NK-92 (cell line): Measurements from ENCODE around the gene RCAN3.
"Not testable (repeated sequence)": the region's sequence is repeated elsewhere in the genome, so short reads cannot be mapped to it uniquely, and the experiment has no call there.

ENCODE experiments used
- DNase-seq: peaks from one replicate; lab custom pipeline; 2025; ENCODE audit not compliant: unreplicated experiment; lab: John Stamatoyannopoulos, UW

RCAN3 gene

DNA sequence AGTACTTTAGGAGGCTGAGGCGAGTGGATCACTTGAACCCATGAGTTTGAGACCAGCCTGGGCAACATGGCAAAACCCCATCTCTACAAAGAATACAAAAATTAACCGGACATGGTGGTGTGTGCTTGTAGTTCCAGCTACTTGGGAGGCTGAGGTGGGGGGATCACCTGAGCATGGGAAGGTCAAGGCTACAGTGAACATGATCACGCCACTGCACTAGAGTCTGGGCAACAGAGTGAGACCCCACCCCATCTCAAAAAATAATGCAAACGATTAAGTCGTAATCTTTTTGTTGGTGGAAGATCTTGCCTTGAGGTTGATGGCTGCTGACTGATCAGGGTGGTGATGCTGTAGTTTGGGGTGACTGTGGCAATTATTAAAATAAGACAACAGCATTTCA, 6.3 kb downstream of the RCAN3 start:
- no peak for DNase-seq

DNA sequence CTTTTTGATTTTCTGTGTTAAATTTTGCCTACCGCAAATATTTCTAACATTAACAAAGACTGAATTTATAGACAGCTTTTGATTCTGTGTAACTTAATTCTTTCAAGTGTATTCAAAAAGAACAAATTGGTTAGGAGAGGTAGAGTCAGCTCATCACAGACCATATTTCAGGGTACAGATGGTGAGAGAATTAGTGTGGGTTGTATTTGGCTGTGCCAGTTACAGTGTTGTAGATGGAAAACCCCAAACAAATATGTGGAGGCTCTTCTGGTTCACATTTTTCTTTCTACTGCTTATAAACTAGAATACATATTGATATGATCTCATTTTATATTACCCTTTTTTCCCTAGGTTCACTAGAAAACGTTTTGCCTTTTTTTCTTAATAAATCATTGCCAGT, 11.1 kb downstream of the RCAN3 start:
- DNase-seq: no peak

DNA sequence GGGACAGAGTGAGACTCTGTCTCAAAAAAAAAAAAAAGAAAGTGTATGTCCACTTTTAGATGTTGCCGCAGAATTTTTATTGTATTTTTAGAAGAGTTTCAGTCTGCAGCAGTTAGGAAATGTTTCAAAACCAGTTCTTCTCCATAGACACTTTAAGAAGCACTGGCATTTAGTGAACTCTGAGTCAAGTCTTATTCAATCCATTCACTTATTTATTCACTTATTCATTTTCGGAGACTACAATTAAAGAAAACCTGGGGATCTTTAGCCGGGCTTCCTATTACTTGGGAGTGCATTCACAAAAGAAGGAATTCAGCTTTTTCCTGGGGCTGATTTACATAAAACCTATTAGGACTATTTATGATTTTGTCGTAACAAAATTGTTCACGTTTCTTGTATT, 12.3 kb downstream of the RCAN3 start:
- no peak for DNase-seq

DNA sequence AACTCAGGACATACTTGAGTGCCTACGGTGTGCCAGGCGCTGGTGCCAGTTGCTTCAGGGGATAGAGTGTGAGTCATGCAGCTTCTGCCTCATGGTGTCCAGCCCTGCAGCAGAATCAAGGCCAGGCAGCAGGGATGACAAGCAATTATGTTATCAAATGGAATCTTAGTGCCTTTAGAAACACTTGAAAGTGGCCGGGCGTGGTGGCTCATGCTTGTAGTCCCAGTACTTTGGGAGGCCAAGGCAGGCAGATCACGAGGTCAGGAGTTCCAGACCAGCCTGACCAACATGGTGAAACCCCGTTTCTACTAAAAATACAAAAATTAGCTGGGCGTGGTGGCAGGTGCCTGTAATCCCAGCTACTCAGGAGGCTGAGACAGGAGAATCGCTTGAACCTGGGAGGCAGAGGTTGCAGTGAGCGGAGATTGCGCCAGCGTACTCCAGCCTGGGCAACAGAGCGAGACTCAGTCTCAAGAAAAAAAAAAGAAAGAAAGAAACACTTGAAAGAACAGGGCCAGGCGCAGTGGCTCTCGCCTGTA, 13.1 kb downstream of the RCAN3 start:
- DNase-seq: not testable (repeated sequence)

DNA sequence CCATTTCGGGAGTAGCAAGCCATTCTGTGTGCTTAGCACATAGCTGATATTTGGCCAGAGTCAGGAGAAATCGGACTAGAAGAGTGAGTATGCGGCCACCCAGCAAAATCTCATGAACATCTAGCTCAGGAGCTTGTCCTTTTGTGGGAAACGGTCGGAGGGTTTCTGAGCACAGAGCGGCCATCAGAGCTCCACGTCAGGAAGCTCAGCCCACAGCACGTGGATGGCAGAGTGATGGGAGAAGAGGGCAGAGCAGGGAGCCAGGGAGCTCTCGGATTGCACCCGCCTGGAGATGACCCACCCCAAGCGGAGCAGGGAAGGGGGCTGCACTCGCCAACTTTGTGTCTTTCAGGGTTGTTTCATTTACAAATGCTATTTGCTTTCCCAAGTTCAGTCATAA, 13.9 kb downstream of the RCAN3 start:
- DNase-seq: no peak

DNA sequence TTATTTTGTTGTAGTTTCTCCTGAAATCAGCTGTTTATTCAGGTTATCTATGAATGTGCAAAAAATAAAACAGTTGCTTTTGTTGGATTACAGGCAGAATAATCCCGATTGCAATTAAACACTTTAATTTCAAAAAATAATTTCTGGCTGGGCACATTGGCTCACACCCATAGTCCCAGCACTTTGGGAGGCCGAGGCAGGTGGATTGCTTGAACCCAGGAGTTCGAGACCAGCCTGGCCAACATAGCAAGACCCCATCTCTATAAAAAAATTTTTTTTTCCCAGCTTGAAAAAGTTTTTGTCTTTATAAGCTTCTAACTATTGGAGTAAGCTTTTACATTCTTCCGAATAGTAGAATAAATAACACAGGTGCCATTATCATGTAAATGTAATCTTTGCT, 15.3 kb downstream of the RCAN3 start:
- DNase-seq: no peak

DNA sequence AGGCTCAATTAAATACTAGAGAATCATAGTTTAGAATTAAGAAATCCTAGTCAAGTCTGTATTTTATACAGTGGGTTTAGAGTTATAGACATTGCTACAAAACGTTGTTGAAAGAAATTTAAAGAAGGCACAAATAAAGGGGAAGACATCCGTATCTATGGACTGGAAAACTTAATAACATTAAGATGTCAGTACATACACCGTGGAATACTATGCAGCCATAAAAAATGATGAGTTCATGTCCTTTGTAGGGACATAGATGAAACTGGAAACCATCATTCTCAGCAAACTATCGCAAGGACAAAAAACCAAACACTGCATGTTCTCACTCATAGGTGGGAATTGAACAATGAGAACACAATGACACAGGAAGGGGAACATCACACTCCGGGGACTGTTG, 17.6 kb downstream of the RCAN3 start:
- DNase-seq: not testable (repeated sequence)

DNA sequence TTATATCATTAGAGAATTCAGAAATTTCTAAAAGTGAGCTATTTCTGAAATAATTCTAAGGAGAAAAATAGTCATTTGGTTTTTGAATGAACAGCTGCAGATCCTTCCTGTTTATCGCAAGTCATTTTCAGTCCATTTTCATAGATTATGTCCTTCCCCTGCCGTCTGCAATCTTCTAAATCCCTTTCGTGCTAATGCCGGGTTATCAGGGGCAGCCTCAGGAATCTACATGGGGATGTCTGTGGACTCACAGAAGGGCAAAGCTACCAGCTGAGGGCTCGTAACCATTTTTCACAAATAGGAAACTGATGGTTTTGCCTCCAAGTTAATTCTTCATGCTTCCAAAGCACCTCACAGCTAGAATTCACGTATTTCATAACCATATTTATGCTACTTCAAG, 23.0 kb downstream of the RCAN3 start:
- no peak for DNase-seq

DNA sequence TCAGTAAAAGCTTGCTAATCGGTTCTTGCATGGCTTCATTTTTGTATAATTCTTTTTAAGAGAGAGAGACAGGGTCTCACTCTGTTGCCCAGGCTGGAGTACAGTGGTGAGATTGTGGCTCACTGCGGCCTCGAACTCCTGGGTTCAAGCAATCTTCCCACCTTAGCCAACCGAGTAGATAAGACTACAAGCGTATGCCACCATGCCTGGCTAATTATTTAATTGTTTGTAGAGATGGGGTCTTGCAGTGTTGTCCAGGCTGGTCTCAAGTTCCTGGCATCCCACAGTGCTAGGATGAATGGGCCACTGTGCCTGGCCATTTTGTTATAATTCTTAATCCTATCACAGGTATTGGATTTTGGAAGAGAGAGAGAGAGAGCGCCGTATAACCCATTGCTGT, 23.4 kb downstream of the RCAN3 start:
- no peak for DNase-seq

DNA sequence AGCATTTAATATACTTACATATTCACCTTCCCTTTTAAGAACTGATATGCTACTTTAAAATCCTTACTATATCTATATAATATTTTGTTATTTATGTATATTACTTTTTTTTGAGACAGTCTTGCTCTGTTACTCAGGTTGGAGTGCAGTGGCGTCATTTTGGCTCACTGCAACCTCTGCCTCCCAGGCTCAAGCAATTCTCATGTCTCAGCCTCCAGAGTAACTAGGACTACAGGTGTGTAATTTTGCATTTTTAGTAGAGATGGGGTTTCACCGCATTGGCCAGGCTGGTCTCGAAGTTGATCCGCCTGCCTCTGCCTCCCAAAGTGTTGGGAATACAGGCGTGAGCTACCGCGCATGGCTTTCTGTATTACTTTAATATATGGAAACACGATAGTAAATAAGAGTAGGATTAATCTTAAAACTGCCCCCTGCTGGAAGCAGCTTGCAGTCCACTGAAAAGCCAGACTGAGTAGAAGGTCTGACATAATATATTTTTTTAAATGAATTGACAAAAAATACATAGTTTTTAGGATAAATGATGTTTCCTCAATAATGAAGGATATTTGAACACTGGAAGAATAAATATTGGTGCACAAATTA, 24.4 kb downstream of the RCAN3 start:
- no peak for DNase-seq

DNA sequence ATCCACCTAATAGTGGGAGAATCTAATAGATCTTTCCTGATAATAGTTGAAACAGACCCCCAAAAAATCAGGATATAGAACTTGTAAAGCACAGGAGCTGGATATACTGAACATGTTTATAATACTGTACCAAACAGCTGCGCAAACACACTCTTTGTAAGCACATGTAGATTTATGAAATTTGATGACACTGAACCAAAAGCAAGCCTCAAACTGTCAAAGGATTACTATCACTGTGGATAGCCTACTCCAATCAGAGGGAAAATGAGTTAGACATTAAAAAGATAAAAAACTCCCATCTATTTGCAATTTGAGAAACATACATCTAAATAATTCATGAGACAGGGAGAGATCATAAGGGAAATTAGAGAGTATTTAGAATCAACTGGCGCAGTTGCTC, 26.1 kb downstream of the RCAN3 start:
- no peak for DNase-seq

DNA sequence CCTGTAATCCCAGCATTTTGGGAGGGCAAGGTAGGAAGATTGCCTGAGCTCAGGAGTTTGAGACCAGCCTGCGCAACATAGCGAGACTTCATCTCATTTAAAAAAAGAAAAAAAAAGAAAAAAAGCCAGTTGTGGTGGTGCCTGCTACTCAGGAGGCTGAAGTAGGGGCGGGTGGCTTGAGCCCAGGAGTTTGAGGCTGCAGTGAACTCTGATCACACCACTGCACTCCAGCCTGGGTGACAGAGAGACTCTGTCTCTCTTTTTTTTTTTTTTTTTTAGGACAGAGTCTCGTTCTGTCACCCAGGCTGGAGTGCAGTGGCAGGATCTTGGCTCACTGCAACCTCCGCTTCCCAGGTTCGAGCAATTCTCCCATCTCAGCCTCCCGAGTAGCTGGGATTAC, 26.7 kb downstream of the RCAN3 start:
- not testable (repeated sequence) for DNase-seq

DNA sequence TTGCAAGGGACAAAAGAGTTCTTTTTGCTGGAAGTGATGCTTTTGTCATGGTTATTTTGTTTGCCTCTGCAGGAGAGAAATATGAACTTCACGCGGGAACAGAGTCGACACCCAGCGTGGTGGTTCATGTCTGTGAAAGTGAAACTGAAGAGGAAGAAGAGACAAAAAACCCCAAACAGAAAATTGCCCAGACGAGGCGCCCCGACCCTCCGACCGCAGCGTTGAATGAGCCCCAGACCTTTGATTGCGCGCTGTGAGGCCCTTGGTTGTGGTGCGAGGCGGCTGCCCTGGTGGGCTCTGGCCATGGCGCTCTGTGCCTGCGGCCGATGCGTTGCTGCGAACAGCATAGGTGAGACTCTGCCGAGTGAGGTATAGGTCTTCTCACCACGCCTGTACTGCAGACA, 32.4 kb downstream of the RCAN3 start:
- no peak for DNase-seq

DNA sequence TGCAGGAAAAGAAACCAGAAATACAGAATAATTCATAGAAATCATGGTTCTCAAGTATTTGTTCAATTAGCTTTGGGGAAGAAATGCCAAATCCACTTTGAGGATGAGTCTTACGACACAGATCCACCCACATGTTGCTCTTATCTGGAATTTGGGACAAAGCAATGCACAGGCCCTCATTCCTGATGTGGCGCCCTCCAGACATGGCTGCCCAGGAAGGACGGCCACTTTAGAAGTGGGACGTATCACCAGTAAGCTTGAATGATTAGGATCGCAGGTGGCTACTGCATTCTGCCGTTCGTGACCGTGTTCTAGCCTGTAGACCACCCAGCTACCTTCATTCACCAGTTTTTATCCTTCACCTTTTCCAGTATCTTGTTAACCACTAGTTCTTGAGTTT, 33.1 kb downstream of the RCAN3 start:
- no peak for DNase-seq

DNA sequence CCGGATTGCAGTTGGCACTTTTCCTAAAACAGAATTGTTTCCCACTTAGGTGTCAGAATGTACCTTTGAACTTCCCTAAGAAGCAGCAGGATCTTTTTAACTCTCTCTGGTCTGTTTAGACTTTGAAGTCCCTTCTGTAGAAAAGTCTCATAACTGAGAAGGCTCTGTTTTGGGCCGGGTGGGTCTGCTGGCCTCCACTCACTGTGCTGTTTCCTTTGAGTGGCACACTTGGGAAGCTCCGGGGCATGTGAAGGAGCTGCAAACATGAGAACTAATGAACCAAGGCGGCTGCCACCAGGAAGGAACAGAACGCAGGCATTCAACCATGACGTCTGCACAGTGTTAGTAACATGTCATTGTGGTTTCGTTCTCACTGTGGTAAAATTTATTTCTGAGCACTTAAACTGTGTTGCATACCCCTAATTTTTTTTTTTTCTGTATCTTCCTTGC, 33.8 kb downstream of the RCAN3 start:
- no peak for DNase-seq

DNA sequence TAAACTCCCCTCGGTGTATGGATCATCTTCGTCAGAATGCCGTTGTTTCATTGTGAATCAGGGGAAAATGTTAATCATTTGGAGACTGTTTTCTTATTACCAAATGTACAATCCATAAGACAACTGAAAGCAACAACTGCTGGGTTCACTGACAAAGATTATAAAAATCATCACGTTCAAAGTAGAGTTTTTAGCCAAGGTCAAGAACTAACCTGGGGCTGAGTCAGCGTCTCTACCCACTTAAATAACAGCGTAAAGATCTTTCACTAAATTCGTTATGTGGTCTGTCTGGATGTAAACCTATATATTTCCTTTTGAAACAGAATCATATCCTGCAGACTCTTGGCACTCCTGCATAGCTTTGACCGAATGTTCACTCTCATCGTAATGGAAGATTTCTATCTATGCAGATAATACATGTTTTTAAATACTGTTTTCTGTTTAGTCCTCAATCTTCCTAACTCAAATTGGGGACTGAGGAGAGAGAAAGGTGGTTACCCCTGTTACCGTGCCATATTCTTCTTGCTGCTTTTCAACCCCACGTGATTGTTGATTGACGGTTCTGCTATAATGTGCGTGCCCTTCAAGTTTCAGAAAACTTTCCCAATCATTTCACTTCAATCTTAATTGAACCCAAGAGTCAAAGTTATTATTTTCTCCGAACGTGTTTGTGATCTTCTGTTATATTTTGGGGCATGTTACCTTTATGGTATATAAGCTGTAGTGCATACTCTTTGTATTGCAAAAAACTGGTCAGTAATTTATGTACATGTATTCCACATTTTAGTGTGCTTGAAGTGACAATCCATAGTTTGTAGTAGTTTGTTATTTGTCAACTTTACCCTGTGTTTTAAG, 37.6 kb downstream of the RCAN3 start:
- DNase-seq: no peak

DNA sequence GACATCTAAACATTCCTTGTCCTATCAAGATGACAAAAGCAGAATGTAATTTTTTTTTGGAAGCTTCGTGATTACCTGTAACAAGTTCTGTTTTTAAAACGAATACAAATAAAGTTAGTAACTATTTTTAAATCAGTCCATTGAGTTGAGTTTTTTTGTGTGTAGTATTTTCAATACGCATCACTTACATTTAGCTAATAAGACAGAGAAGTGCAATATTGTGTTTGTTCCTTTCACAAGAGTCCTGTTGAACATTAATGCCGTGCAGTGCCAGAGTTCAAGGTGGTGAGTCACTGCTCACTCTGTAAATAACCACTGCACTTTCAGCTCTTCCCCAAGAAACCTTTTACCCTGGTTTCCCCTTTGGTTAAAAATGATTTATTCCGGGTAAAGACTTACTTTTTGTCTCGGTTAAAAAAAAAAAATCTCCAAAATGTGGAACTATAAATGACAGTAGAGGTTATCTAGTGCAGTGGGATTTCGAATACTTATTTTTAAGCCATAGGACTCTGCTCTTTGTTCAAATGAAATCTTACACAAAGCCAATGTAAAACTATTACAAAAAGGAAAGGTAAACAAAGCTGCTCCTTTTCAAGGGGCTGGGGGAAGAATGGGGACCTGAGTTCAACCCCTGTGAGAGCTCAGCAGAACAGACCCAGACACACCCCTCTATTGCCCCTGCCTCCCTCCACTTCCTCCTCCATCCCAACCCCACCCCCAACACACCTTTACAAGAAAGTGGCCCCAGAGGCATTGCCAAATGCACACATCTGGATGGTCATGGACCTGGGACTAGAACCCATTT, 38.5 kb downstream of the RCAN3 start:
- DNase-seq: no peak

DNA sequence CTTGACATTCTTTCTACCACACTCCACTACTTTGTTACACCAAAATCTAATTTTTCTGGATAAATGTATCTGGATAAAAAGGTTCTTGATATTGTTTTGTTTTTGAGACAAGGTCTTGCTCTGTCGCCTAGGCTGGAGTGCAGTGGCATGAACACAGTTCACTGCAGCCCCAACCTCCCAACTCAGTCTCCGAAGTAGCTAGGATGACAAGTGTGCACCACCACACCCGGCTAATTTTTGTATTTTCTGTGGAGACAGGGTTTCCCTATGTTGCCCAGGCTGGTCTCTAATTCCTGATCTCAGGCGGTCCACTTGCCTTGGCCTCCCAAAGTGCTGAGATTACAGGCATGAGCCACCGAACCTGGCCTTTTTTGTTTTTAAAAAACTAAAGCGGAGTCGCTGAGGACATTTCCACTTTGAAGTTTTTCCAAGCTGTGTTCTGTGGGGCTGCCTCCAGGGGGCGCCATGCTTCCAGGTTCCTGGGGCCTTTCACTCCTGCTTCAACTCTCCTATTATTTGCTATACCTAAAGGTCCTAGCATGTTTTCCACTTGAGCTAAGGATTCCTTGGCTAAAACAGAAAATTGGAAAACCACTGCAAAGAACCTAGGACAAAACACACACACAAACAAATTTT, 39.2 kb downstream of the RCAN3 start:
- DNase-seq: no peak

DNA sequence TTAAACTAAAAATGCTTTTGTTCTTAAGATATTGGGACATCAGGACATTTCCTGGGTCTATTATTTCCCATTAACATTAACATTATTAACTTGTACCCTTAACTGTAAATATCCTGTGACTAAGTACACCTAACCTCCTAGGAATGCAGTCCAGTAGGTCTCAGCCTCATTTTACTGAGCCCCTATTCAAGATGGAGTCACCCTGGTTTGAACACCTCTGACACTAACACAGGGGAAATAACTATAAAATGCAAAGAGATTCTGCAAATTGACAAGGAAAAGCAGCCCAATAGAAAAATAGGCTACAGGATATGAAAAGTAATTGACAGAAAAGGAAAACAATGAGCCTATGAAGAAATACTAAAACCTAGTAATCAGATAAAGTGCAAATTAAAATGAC, 41.6 kb downstream of the RCAN3 start:
- no peak for DNase-seq

DNA sequence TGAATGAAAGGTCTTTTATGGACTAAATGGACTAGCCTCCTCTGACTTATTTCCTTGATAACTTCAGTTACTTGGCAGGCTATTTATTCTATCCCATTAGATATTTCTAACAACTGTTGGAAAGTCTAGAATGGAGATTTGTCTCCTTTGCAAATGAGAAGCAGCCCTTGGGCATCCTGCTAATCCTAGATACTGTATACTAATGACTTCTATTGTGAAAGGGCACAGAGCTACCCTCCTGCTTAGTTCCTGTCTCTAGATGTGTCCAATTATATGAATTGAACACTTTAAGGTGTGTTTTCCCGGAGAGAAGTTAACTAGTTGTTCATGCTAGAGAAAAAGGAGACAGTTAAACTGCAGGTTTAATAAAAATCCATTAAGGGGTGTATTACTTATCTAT, 43.0 kb downstream of the RCAN3 start:
- no peak for DNase-seq

DNA sequence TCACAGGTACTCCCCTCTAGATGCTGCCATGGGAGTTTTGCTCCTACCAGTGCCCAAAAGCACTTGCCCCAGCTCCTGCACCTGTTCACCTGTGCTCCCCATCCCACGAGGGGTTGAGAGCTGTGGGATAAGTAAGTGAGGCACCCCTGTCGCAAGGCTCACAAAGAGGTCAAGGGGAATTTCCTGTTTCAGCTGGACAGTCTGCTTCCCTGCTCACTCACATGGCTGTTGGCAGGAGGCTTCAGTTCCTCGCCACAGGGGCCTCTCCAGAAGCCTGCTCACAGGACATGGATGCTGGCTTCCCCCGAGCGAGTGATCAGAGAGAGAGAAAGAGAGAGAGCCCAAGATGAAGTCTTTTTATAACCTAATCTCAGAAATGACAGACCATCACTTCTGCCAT, 44.6 kb downstream of the RCAN3 start:
- no peak for DNase-seq
